ENCODE measurements around the gene RUNX2.
A peak's percentile ranks its signal among the peaks of the same experiment; 100 is the strongest.

RUNX2 gene

DNA sequence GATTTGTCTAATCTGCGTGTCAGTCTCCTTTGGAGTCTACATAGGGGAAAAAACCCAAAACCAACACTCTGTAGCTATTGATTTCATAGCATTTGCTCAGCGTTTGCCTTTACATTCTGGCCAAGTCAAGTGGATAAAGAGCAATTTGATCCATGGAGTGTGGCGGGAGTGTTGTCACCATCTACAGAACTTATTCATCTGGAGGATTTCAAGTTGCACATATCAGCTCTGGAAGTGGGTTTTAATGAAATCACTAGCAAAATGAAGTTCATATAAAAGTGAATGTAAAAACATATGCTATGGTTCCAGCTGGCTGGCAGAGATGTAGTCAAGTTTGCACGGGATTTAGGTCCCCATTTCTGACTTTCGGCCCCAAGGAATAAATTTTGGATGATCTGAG is 269.3 kb downstream of the RUNX2 start:
- no peak for DNase-seq (ENCODE audit: low read depth, low spot score)
- no peak overlapping the region for H3K27ac ChIP-seq

DNA sequence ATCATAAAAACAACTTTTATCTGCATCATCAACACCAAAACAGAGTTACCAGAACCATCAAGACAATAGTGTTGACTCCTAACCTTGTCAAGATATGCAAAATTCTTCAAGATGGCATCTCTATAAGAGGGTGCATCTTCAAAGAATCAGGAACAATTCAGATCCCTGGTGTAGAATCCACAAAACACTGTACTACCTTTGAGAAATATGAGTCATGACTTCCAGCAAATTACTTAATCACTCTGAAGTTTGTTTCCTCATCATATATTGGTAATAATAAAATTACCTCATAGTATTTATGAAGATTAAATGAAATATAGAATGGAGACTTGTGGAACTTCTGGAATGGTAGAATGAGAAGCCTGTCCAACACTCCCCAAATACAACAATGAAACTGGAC is 270.9 kb downstream of the RUNX2 start:
- DNase-seq (ENCODE audit: low read depth, low spot score), result no peak

DNA sequence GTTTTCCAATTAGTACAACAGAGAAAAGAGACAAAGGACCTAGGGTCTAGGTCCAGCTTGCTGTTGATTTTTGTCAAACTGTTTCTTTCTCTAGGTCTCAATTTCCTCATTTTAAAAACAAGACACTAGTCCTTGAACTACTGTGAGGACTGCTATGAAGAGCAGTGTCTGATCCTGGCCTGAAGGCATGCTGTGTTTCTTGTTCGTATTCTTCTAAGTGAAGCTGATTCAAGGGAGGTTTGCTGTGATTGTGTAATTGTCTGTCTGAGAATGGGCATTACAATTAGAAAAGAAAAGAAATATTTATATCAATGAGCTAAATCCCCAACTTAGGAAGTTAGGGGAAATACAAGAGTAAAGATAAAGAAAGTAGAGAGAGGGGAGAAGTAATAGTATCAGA is 277.8 kb downstream of the RUNX2 start:
- peak overlapping the region; percentile 79 for H3K27ac ChIP-seq
- DNase-seq (ENCODE audit: low read depth, low spot score), result no peak

More for the DNA sequence above, 270.9 kb downstream of the RUNX2 start:
- no peak overlapping the region for H3K27ac ChIP-seq

DNA sequence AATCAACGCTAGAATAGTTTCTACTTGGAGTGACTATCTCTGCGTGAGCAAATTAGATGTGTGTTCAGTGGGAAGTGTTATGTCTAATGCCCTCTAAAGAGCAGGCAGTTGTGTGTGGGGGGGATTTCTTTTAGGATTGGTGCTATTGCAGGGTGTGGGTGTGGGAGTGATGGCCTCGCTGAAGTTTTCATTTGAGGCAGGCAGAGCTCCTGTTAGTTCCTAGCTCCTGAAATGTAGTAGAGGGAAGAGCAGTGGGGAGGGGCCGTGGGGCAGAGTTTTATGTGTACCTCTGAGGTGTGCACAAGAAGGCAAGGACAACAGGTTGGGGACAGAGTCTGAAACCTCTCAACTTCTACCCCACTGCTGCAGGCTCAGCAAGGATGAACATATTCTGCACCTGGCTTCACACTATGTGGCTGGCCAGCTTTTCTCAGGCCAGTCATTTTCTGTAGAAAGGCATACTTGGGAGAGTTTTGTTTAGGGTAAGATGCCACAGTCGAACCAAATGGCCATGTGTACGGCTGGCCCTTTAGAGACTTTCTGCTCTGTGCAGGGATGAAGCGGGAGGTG is 278.8 kb downstream of the RUNX2 start:
- H3K27ac ChIP-seq, result peak overlapping the region; percentile 79
- DNase-seq (ENCODE audit: low read depth, low spot score), result no peak

DNA sequence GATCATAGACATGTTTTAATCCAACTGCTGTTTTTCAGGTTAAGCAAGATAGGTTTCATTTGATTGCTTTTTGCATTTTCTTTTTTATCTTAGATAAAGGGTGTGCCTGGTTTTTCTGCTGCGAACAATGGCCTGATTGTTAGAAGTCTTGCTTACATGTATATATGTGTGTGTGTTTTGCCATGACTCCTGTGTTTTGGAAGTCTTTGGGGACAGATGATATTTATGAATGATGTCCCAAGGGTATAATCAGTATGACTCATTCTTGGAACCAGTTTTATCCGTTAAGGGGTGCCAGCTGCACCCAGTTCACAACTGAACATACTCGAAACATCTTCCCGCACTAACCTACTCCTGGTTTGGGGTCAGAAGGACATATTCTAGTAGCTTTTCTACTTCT is 279.7 kb downstream of the RUNX2 start:
- H3K27ac ChIP-seq, result peak overlapping the region; percentile 79
- DNase-seq (ENCODE audit: low read depth, low spot score), result peak; percentile 92

DNA sequence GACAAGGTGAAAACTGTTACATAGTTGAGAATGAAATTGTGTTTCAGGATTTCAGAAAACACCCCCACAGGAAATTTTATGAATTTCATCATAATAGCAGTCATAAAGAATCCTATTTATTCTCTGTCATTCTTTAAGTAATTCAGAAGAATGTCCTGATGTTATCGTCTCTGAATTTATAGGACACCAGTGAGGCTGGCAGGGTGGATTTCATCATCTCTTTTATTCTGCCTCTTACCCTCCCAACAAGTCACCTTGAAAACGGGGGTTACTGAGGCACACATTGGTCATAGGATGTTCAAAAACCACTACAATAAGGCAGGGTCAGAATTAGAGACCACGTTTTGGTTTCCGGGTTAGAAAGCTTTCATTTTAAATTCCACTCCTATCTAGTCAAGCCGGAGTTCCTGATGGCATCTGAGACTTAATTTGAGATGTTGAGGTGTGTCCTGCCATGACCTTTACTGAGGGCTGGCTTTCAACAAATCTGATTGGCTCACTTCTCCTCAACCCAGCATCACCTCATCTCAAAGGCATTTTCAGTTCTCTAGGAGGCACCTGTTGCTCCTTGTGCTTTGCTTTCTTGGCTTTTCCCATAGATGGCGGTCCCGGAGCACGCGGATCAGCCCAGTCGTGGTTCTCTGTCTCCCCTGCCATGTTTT is 280.3 kb downstream of the RUNX2 start:
- peak; percentile 78 for DNase-seq (ENCODE audit: low read depth, low spot score)
- H3K27ac ChIP-seq, result peak overlapping the region; percentile 79

DNA sequence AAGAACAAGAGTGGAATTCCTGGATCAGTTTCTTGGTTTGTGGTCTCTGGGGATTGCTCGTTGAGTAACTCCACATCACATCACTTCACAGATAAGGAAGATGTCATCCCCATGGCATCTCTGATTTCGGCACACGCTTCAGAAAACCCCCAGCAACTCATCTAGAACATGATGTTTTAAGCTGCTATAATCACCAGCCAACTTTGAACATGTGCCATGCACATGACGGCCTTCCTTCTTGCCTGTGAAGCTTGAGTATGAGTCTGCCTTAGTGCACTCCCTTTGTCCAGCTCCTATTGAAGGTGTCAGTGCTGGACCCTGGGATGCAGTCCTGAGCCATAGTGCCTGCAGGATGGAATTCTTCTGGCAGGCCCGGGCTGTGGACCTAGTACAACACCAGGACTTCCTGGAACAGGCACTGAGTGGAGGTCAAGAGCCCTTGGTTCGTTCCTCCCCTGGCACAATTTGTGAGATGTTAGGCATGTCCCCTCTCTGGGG is 281.1 kb downstream of the RUNX2 start:
- DNase-seq (ENCODE audit: low read depth, low spot score), result no peak
- H3K27ac ChIP-seq, result peak overlapping the region; percentile 79

DNA sequence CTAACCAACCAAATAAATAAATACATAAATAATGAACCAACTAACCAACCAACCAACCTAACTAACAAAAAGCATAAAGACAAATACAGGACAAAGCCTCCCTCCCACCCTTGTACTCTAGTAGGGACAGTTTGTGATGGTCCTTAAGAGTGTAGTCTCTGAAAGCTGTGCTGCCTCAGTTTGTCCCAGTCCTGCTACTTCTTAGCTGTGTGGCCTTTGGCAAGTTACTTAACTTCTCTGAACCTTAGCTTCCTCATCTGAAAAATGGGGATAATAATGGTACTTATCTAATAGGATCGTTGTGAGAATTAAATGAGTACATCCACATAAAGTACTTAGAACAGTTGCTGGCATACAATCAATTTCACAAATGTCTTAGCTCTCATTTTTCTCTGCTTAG is 282.2 kb downstream of the RUNX2 start:
- H3K27ac ChIP-seq, result peak overlapping the region; percentile 79

DNA sequence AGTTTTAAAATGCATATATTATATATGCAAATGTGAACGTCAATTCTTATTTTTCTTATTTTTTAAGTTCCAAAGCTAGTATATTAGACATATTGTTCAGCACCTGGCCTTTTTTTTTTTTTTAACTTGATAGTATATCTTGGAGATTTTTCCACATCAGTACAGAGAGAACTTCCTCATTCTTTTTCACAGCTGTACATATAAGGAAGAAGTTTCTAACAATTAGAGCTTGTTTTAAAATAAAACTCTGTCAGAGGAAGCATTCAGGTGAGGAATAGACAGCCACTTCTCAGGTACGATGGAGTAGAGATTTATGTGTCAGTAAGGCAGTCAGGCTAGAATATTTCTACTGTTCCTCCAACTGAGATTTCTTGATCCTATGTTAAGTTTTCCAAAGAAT is 282.7 kb downstream of the RUNX2 start:
- peak overlapping the region; percentile 79 for H3K27ac ChIP-seq
- no peak for DNase-seq (ENCODE audit: low read depth, low spot score)

More for the DNA sequence above, 282.2 kb downstream of the RUNX2 start:
- DNase-seq (ENCODE audit: low read depth, low spot score), result no peak

DNA sequence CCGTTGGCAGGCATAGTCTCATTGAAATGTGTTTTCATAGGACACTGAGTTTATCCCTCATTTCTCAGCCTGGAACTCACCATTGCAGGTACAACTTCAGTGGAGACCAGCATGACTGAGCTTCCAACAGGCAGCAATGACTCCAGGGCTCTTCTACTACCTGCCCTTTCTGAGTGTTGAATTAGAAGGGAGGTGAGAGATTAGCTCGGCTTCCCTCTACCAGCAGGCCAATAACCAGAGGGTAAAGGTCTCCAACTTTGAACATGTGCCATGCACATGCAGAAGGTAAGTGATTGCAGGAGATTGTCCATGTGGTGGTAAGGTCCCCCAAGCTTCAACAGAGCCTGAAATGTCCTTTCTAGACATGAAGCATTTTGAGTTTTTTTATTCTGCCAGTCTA is 283.4 kb downstream of the RUNX2 start:
- no peak for DNase-seq (ENCODE audit: low read depth, low spot score)
- H3K27ac ChIP-seq, result peak overlapping the region; percentile 79

DNA sequence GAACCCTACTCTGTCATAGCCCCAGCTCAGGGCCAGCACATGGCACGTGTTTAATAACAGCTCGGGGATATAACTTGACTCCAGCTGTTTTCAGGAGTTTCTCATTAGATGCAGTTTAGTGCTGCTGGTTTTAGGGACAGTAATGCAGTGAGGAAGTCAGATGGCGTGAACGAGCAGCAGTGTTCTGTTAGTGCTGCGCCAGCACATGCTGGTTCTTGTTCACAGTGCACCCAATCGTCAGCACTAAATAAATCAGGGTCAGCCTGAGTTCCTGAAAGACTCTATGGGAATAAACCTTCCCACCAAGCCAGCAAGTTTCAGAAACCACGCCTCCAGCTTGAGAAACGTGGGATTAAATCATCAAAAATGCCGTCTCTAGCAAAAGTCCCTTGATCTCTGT is 285.5 kb downstream of the RUNX2 start:
- H3K27ac ChIP-seq, result peak overlapping the region; percentile 62
- DNase-seq (ENCODE audit: low read depth, low spot score), result peak; percentile 95

DNA sequence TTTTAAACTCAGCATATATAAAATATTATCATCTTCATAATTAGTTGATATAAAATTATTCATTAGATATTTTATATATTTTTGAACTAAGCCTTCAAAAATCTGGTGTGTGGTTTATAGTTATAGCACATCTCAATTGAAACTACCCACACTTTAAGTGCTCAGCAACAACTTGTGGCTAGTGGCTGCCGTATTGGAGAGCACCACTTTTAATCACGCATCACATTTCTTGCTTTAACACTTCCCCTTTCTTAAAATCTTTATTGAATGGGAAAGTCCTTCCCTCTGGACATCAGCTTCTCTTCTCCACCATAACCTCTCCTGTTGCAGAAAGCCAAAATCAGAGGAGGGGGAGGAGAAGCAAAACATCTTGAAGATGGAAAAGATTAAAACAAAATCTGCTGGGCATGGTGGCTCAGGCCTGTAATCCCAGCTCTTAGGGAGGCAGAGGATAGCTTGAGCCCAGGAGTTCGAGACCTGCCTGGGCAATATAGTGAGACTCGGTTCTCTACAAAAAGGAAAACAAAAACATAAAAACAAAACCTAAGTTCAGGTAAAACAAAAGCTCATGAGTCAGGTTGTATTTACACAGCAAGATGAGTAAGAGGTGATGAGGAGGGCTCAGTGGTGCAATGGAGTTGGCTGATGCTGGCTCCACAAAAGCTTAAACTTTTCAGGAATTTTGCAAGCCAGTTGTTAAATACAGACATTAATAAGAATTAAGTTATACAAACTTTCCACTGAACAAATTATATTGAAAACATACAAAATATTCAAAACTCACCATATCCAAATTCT is 286.6 kb downstream of the RUNX2 start:
- peak; percentile 75 for DNase-seq (ENCODE audit: low read depth, low spot score)
- H3K27ac ChIP-seq, result peak overlapping the region; percentile 62

DNA sequence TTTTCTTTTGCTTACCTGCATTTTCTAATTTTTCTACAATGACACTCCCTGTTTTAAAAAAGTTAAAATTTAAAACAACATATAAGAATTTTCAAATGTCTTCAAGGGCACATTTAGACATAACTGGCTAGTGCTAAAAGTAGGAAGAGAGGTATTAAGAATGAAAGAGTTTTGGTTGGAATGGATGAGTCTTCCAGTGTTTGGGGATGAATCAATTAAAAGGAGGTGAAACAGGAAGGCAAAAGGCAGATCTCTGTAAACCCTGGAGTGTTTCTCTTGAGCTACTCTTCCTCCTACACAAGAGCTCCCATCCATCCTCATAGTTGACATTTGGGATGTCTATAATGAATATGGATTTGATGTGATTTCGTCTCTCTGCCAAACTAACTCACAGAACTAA is 288.1 kb downstream of the RUNX2 start:
- H3K27ac ChIP-seq, result no peak overlapping the region
- DNase-seq (ENCODE audit: low read depth, low spot score), result no peak

DNA sequence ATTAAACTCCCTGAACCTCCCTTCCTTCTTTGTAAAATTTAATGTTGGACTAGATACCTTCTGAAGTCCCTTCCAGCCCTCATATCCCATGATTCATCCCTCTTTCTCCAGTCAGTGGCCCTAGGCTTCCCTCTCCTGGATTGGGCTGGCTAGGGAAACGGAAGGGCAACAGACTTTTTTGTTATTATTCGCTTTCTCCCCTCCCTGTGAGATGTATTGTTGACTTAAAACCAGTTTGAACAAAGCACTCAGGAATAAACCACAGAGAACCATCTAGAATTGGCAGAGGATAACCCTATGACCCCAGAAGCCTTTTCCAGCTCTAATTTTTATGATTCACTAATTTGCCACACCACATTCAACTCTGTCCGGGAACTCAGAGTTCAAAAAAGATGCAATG is 289.3 kb downstream of the RUNX2 start:
- H3K27ac ChIP-seq, result peak overlapping the region; percentile 21
- DNase-seq (ENCODE audit: low read depth, low spot score), result peak; percentile 64

DNA sequence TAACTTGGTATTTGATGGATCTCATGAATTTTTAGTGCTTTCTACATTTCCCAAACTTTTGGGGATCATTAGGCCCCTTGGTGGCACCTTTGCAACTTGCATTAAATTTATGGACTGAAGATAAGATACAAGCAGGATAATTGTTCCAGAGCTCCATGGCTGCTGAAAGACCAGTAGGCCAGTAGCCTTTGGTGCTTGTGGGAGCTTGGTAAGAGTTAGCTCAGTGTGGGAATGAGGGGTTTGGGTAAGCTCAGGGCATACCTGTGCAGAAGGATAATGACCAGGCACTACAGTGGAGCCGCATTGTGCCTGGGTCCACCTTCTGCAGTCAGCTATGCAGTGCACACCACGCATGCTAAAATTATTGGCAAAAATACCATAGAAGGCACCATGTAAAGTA is 290.1 kb downstream of the RUNX2 start:
- no peak overlapping the region for H3K27ac ChIP-seq

DNA sequence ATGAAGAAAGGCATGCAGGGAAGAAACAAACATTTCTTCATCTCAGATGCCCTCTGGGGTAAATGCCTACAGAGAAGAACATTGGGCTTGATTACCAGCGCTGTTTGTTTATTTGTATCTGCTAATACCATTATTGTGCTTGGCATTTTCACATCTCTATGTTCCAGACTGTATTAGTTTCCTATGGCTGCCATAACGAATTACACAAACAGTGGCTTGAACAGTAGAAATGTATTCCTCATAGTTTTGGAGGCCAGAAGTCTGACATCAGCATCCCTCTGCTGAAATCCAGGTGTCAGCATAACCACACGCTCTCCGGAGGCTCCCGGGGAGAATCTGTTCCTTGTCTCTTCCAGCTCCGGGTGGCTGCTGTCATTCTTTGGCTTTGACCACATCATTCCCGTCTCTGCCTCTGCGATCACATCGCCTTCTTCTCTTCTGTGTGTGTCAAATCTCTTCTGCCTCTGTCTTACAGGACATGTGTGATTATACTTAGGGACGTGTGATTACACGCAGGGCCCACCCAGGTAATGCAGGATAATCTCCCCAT is 291.2 kb downstream of the RUNX2 start:
- no peak overlapping the region for H3K27ac ChIP-seq
- no peak for DNase-seq (ENCODE audit: low read depth, low spot score)

More for the DNA sequence above, 290.1 kb downstream of the RUNX2 start:
- DNase-seq (ENCODE audit: low read depth, low spot score), result no peak

DNA sequence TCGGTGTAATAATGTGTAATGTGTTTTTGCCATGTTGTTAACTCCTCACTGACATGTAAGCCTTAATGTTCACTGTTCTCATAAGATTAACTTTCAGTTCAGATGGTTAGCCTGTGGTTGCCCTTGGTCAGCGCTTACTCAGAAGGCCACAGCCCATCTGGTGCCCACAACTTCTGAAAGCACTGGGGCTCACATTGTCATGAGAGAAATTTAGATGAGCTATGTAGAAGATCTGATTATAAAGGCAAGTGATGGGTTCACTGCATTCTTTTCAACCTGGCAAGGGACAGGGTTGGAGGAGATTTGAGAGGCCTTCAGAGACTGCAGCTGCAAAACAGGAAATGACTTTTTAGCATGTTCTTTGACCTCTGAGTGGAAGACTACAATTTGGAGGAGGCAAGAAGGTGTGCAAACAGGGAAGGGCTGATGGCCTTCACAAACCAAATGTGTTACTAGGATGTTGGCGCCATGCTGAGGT is 291.9 kb downstream of the RUNX2 start:
- DNase-seq (ENCODE audit: low read depth, low spot score), result no peak
- H3K27ac ChIP-seq, result no peak overlapping the region

DNA sequence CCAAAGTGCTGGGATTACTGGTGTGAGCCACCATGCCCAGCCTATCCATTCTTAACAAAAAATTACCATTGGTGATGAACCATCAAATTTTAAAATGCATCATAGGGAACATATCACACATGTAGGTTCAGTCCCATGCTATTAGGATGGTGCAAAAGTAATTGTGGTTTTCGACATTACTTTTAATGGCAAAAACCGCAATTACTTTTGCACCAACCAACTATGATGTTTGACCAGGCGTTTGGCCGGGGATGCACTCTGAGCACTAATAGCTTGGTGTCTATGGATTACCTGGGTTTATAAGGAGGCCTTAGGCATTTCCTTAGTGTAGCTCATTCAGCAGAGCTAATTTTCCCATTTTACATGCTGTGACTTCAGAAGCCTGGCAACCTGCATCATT is 296.1 kb downstream of the RUNX2 start:
- no peak overlapping the region for H3K27ac ChIP-seq
- DNase-seq (ENCODE audit: low read depth, low spot score), result no peak

DNA sequence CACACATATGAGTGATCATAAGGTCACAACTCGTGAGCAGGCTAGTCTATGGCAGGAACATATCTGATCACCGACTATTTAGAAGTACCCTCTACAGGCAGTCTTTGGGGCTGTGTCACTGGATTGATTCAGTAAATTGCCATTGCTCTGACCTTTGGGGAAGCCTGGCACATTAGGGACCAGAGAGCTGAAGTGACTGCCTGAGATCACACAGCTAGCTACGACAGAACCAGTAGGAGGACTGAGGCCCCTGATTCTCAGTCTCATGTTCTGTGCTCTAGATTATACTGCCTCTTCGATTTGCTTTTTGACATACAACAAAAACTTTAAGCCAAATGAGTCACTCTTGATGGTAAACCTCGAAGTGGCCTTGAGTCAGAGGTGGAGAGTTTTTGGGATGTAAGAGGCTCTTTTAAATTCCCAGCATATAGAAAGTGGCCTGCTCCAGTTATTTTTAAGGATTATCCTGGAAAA is 297.1 kb downstream of the RUNX2 start:
- H3K27ac ChIP-seq, result peak overlapping the region; percentile 67
- no peak for DNase-seq (ENCODE audit: low read depth, low spot score)

DNA sequence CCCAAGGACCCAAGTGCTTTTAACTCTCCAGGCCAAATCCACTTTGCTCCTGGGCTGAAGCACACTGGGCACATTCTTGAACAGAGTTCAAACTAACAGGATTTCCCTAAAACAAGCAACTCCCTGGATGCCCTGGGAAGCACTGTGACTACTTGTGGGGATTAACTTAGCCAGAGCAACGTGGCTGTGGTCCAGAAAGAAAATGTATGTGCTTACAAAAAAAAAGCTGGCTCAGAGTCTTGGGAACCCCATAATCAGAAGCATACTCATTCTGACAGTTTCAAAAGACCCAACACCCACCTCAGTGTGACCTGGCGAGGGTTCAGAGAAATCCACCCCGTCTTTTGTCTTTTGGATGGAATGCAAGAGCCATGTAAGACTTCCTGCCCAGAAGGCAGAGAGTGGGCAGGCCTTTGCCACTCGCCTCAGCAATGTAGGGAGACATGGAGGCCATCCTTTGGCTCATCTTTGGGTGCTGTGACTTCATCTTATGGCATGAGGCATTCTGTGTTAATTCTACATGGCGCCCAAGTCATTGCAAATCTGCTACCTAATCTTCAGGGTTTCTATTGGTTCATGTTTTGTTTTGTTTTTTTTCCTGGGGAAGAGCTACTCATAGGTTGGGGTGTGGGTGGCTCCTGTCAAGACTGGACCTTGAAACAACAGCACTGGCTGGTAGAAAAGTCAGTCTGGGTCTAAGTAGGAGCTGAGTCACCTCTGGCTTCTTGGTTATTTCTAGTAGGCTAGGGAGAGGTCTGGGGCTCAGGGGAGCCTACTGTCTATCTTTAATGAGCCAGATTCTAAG is 298.2 kb downstream of the RUNX2 start:
- DNase-seq (ENCODE audit: low read depth, low spot score), result peak; percentile 93
- peak overlapping the region; percentile 67 for H3K27ac ChIP-seq

All from epithelial cell of prostate (primary cell).